HEK293 (cell line): ENCODE results near the gene HES2.

ENCODE experiments used
- EGR2 ChIP-seq: fragments of 450-650 bp; formaldehyde crosslinking; IDR thresholded peaks from 2 replicates; pipeline ENCODE4 v1.5.1; 2016; ENCODE audit warnings: low read depth, missing biosample characterization, missing genetic modification characterization
- ELK4 ChIP-seq: IDR thresholded peaks from 2 replicates; pipeline ENCODE4 v1.6.1; 2011; ENCODE audit warnings: mild to moderate bottlenecking, low read depth, low read length, borderline replicate concordance
- HOXA7 ChIP-seq: sonication (generic); formaldehyde crosslinking; IDR thresholded peaks from 2 replicates; pipeline ENCODE4 v1.8.1; 2022; ENCODE audit warnings: missing genetic modification reagents, borderline replicate concordance
- KLF8 ChIP-seq: fragments of 450-650 bp; formaldehyde crosslinking; IDR thresholded peaks from 2 replicates; pipeline ENCODE4 v1.5.1; 2016; ENCODE audit warnings: missing biosample characterization, missing genetic modification characterization
- SCRT2 ChIP-seq: fragments of 450-650 bp; formaldehyde crosslinking; IDR thresholded peaks from 2 replicates; pipeline ENCODE4 v1.5.1; 2016; ENCODE audit warnings: missing biosample characterization, missing genetic modification characterization
- SP7 ChIP-seq: fragments of 450-650 bp; formaldehyde crosslinking; IDR thresholded peaks from 2 replicates; pipeline ENCODE4 v1.5.1; 2016; ENCODE audit warnings: missing biosample characterization, missing genetic modification characterization
- ZBTB10 ChIP-seq: fragments of 450-650 bp; formaldehyde crosslinking; IDR thresholded peaks from 2 replicates; pipeline ENCODE4 v1.5.1; 2016; ENCODE audit warnings: missing biosample characterization, missing genetic modification characterization
- ZNF18 ChIP-seq: fragments of 450-650 bp; formaldehyde crosslinking; IDR thresholded peaks from 2 replicates; pipeline ENCODE4 v1.5.1; 2016; ENCODE audit warnings: missing biosample characterization, missing genetic modification characterization
- ZNF23 ChIP-seq: fragments of 450-650 bp; formaldehyde crosslinking; IDR thresholded peaks from 2 replicates; pipeline ENCODE4 v1.5.1; 2016; ENCODE audit warnings: missing biosample characterization, missing genetic modification characterization, borderline replicate concordance
- ZNF248 ChIP-seq: fragments of 450-650 bp; formaldehyde crosslinking; IDR thresholded peaks from 2 replicates; pipeline ENCODE4 v1.5.1; 2017; ENCODE audit warnings: missing biosample characterization, missing genetic modification characterization
- ZNF354C ChIP-seq: fragments of 450-650 bp; formaldehyde crosslinking; IDR thresholded peaks from 2 replicates; pipeline ENCODE4 v1.5.1; 2016; ENCODE audit warnings: missing biosample characterization, missing genetic modification characterization, low read depth, borderline replicate concordance
- ZNF391 ChIP-seq: fragments of 450-650 bp; formaldehyde crosslinking; IDR thresholded peaks from 2 replicates; pipeline ENCODE4 v1.5.1; 2016; ENCODE audit warnings: low read depth, missing biosample characterization, missing genetic modification characterization, borderline replicate concordance
- ZNF514 ChIP-seq: fragments of 450-650 bp; formaldehyde crosslinking; IDR thresholded peaks from 2 replicates; pipeline ENCODE4 v1.5.1; 2016; ENCODE audit warnings: missing biosample characterization, missing genetic modification characterization
- ZNF571 ChIP-seq: fragments of 450-650 bp; formaldehyde crosslinking; IDR thresholded peaks from 2 replicates; pipeline ENCODE4 v1.5.0; 2017; ENCODE audit warnings: missing biosample characterization, missing genetic modification characterization
- ZNF610 ChIP-seq: fragments of 450-650 bp; formaldehyde crosslinking; IDR thresholded peaks from 2 replicates; pipeline ENCODE4 v1.5.1; 2016; ENCODE audit warnings: missing biosample characterization, missing genetic modification characterization, borderline replicate concordance
- ZNF645 ChIP-seq: fragments of 450-650 bp; formaldehyde crosslinking; IDR thresholded peaks from 2 replicates; pipeline ENCODE4; 2016; ENCODE audit warnings: missing biosample characterization, missing genetic modification characterization
- ZNF664 ChIP-seq: fragments of 450-650 bp; formaldehyde crosslinking; IDR thresholded peaks from 2 replicates; pipeline ENCODE4 v1.5.1; 2016; ENCODE audit warnings: missing biosample characterization, missing genetic modification characterization
- ZNF704 ChIP-seq: fragments of 450-650 bp; formaldehyde crosslinking; IDR thresholded peaks from 2 replicates; pipeline ENCODE4 v1.5.1; 2016; ENCODE audit warnings: missing biosample characterization, missing genetic modification characterization
- ZSCAN5A ChIP-seq: fragments of 450-650 bp; formaldehyde crosslinking; IDR thresholded peaks from 2 replicates; pipeline ENCODE4 v1.5.1; 2016; ENCODE audit warnings: missing biosample characterization, missing genetic modification characterization

Gene HES2

GRCh38 chr1:6385488-6386191, 34.1 kb downstream of the HES2 start (continued):
- no peak for TF ChIP-seq ZNF248 (tag by site-specific recombination)
- TF ChIP-seq HOXA7 (CRISPR knock-in tag): no peak
- no peak for TF ChIP-seq ZNF514 (tag by site-specific recombination)
- no peak for TF ChIP-seq ZNF645 (tag by site-specific recombination)
- no peak for TF ChIP-seq ELK4
- TF ChIP-seq ZNF704 (tag by site-specific recombination): no peak
- TF ChIP-seq ZNF23: no peak
- no peak for TF ChIP-seq ZNF664 (tag by site-specific recombination)
- TF ChIP-seq ZNF354C (tag by site-specific recombination): no peak
- no peak for TF ChIP-seq SCRT2
- TF ChIP-seq ZNF391: no peak
- no peak for TF ChIP-seq ZBTB10 (tag by site-specific recombination)
- TF ChIP-seq ZSCAN5A (tag by site-specific recombination): no peak
- no peak for TF ChIP-seq SP7 (tag by site-specific recombination)
- no peak for TF ChIP-seq ZNF571 (tag by site-specific recombination)
- peak; percentile 53; the same call in 1 of the 2 replicates for TF ChIP-seq ZNF18 (tag by site-specific recombination)
- no peak for TF ChIP-seq ZNF610 (tag by site-specific recombination)
- peak; percentile 39; the same call in 1 of the 2 replicates for TF ChIP-seq EGR2 (tag by site-specific recombination)
- TF ChIP-seq KLF8 (tag by site-specific recombination): no peak
- TF ChIP-seq, all 188 proteins: peak for 12
